Kidney (tissue), 14 donors: Measurements from ENCODE around the gene COL5A2. TPM values are rescaled to one million over a fixed set of nuclear protein-coding genes. Genes with fewer than 3 reads are reported as not detected.

Experiments used
- DNase-seq, 5 donors: peaks; one replicate each; pipeline ENCODE4 v3.0.0-alpha.2; 2013 to 2020
- FAIRE-seq: peaks from 2 replicates; lab custom pipeline; 2012; peaks lifted over from hg19 to GRCh38; lab: Jason Lieb, UNC
- H3K27ac ChIP-seq, 2 donors: one replicate each; pipeline ENCODE4 v1.7.0; 2013; ENCODE audit warnings: low read depth in 2 of 2, low read length in 2 of 2, inconsistent platforms in 1 of 2
- H3K27me3 ChIP-seq: one replicate; pipeline ENCODE4 v1.7.1; 2013; ENCODE audit warnings: low read length, inconsistent platforms; ENCODE audit not compliant: control insufficient read depth, insufficient read depth
- H3K36me3 ChIP-seq, 3 donors: one replicate each; pipeline versions ENCODE4 v1.7.0 to v1.7.1; 2013; ENCODE audit warnings: low read length in 3 of 3, control low read depth in 1 of 3, inconsistent platforms in 1 of 3; ENCODE audit not compliant: insufficient read depth in 3 of 3, control insufficient read depth in 2 of 3
- H3K4me1 ChIP-seq, 3 donors: one replicate each; pipeline versions ENCODE4 v1.7.0 to v1.7.1; 2013; ENCODE audit warnings: low read length in 3 of 3, inconsistent platforms in 1 of 3, low read depth in 1 of 3; ENCODE audit not compliant: control insufficient read depth in 2 of 3, insufficient read depth in 2 of 3
- H3K4me3 ChIP-seq, 3 donors: one replicate each; pipeline versions ENCODE4 v1.7.0 to v1.8.1; 2013; ENCODE audit warnings: low read length in 3 of 3, control low read depth in 1 of 3, inconsistent platforms in 1 of 3
- H3K9ac ChIP-seq, 3 donors: one replicate each; pipeline versions ENCODE4 v1.7.0 to v1.7.1; 2013; ENCODE audit warnings: low read length in 3 of 3, control low read depth in 1 of 3, inconsistent platforms in 1 of 3
- H3K9me3 ChIP-seq, 3 donors: one replicate each; pipeline versions ENCODE4 v1.7.0 to v1.7.1; 2013; ENCODE audit warnings: low read length in 3 of 3, control low read depth in 1 of 3, inconsistent platforms in 1 of 3; ENCODE audit not compliant: control insufficient read depth in 2 of 3, insufficient read depth in 1 of 3
- CTCF ChIP-seq: IDR thresholded peaks from 3 replicates; pipeline ENCODE4 v1.5.1; 2012; ENCODE audit warnings: mild to moderate bottlenecking, moderate library complexity, borderline replicate concordance; ENCODE audit not compliant: insufficient read depth; ENCODE audit errors: extremely low read depth
- intact Hi-C: fragments of 100-400 bp; cut with DNase I; formaldehyde crosslinking; loops from one replicate; pipeline ENCODE4 v1.11.1; 2022
- polyA plus RNA-seq: library from polyadenylated mRNA; stranded (reverse); fragments of 350-450 nt; fragmentation: Illumina TruSeq; extraction: RNeasy Lipid Tissue Mini Kit (QIAGEN cat#74804); gene quantifications from one replicate; pipeline ENCODE4 v1.2.3, GENCODE V29; 2014; ENCODE audit warnings: low read depth, low replicate concordance; ENCODE audit not compliant: insufficient read depth
- total RNA-seq: library from RNA; stranded (reverse); fragmentation: NEBNext Ultra II Directional; extraction: Animal tissue kit (Norgen Biotek cat#: 25700); gene quantifications from one replicate; pipeline ENCODE4 v1.2.1, GENCODE V29; 2021
- donor health status: control.
- donor health status: control.
- donor health status: control.
- donor health status: control.
- donor health status: control.
- donor health status: DM: yes; HTN: yes; CAD: no.
- donor health status: Normal renal cell carcinoma (clear cell type).

COL5A2 gene
- total and polyA plus RNA-seq, 2 donors from 2014 or later: 3.6 to 12.3 TPM

DNA sequence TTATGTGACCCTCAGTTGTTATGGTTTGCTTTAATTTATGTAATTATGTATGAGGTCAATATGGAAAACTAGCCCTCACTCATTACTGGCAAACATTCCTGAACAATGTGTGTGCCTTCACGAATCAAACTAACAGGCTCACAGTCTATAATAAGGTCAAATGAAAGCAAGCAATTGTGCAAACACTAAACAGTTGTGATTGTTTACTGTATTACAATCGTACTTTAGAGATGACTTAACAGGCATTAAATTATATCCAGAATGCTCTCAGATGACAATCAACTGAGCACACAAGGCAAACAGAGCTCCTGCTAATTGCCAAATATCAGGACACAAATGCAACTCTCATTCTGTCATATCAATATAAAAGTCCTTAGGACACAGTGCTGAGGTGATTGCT is 29.5 kb downstream of the COL5A2 start:
- FAIRE-seq (no peak), DNase-seq (peak in 2 of 5 donors; percentile 23 to 46)
- intact Hi-C loops: no loop called here
- Histone ChIP-seq H3K9ac (no peak overlapping the region), H3K27ac (no peak overlapping the region), H3K4me1 (no peaks in the 10 kb centered on the region), H3K9me3 (no peaks in the 10 kb centered on the region), H3K36me3 (no peaks in the 10 kb centered on the region), H3K4me3 (no peak overlapping the region), H3K27me3 (no peaks in the 10 kb centered on the region)
- no peak for TF ChIP-seq CTCF

DNA sequence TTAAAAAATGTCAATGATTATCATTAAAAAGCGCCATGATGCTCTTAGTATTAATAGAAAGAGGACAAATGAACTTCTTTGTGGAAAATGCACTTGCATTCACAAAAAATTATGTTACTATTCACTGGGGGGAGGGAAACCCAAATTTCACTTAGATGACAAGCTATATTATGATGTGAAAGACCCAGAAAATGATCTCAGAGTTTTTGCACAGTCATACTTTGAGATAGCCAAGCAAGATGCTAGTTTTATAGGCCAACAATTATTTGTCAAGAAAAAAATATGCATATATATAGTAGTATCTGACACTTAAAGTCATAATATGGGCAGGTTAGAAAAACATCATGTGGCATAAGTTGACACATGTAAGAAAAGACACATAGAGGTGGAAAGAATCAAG is 31.6 kb downstream of the COL5A2 start:
- intact Hi-C loops: no loop called here
- Histone ChIP-seq H3K27ac (no peak overlapping the region), H3K4me3 (no peak overlapping the region), H3K36me3 (no peaks in the 10 kb centered on the region), H3K4me1 (no peaks in the 10 kb centered on the region), H3K9me3 (no peaks in the 10 kb centered on the region), H3K9ac (no peak overlapping the region), H3K27me3 (no peaks in the 10 kb centered on the region)
- DNase-seq (no peak), FAIRE-seq (no peak)
- TF ChIP-seq CTCF: no peak

GRCh38 chr2:189147361-189147760 is 32.2 kb downstream of the COL5A2 start:
- DNase-seq (no peak), FAIRE-seq (no peak)
- no peak for TF ChIP-seq CTCF
- Histone ChIP-seq H3K9me3 (no peaks in the 10 kb centered on the region), H3K4me1 (no peaks in the 10 kb centered on the region), H3K27ac (no peak overlapping the region), H3K4me3 (no peak overlapping the region), H3K9ac (no peak overlapping the region), H3K36me3 (no peaks in the 10 kb centered on the region), H3K27me3 (no peaks in the 10 kb centered on the region)
- intact Hi-C loops: no loop called here

DNA sequence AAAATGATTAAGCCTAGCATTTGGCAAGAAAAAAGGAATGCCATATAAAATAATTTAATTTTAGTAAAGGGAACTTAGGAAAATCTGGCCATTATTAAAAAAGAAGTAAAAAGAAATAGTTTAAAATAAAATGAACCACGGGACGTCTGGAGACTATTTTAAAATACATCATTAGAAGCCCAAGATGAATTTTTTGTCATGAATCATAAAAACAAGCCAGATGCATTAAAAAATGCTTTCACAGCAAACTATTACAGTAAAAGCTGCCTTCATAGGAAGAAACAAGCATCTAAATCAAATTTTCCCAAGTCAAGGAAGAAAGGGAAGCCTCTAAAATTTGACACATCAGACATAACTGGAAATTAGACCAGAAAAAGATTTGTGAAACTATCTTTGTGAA is 33.0 kb downstream of the COL5A2 start:
- H3K9me3 ChIP-seq: no peaks in the 10 kb centered on the region
- H3K27me3 ChIP-seq: no peaks in the 10 kb centered on the region
- intact Hi-C loops: no loop called here
- FAIRE-seq (no peak), DNase-seq (no peak)
- no peak overlapping the region for H3K4me3 ChIP-seq
- H3K4me1 ChIP-seq: no peaks in the 10 kb centered on the region
- no peak overlapping the region for H3K9ac ChIP-seq
- H3K27ac ChIP-seq: no peak overlapping the region
- no peak for TF ChIP-seq CTCF
- H3K36me3 ChIP-seq: no peaks in the 10 kb centered on the region
